Gastroesophageal sphincter (tissue), 3 donors: ENCODE results near the gene RAPGEF5.

ENCODE experiments used
- EP300 ChIP-seq: sonication (generic); formaldehyde crosslinking; IDR thresholded peaks from one replicate; pipeline ENCODE4 v1.6.1; 2017; ENCODE audit warnings: antibody characterized with exemption, mild to moderate bottlenecking
- POLR2A ChIP-seq, 2 donors: fragments of 450-650 bp; IDR thresholded peaks; one replicate each; pipeline ENCODE4 v1.6.1; 2017; ENCODE audit warnings: antibody characterized with exemption in 2 of 2, mild to moderate bottlenecking in 2 of 2, moderate library complexity in 1 of 2
- POLR2AphosphoS5 ChIP-seq: sonication (generic); formaldehyde crosslinking; IDR thresholded peaks from one replicate; pipeline ENCODE4 v1.6.1; 2017; ENCODE audit warnings: antibody characterized with exemption
- TF ChIP-seq, protein P1 (sequence below), 4 experiments: fragments of 200-600 bp in 2 of 4; fragments of 450-650 bp in 2 of 4; sonication (generic) in 1 of 4; IDR thresholded peaks; one replicate each; pipeline ENCODE4 v1.5.1; 2017 to 2019; ENCODE audit warnings: antibody characterized with exemption in 4 of 4, mild to moderate bottlenecking in 2 of 4, moderate library complexity in 2 of 4

- no peak for TF ChIP-seq POLR2AphosphoS5
- TF ChIP-seq EP300: no peak
- TF ChIP-seq, protein P1, sequence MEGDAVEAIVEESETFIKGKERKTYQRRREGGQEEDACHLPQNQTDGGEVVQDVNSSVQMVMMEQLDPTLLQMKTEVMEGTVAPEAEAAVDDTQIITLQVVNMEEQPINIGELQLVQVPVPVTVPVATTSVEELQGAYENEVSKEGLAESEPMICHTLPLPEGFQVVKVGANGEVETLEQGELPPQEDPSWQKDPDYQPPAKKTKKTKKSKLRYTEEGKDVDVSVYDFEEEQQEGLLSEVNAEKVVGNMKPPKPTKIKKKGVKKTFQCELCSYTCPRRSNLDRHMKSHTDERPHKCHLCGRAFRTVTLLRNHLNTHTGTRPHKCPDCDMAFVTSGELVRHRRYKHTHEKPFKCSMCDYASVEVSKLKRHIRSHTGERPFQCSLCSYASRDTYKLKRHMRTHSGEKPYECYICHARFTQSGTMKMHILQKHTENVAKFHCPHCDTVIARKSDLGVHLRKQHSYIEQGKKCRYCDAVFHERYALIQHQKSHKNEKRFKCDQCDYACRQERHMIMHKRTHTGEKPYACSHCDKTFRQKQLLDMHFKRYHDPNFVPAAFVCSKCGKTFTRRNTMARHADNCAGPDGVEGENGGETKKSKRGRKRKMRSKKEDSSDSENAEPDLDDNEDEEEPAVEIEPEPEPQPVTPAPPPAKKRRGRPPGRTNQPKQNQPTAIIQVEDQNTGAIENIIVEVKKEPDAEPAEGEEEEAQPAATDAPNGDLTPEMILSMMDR (IDR thresholded peaks at IDR 0.05): no peak
- TF ChIP-seq POLR2A (IDR thresholded peaks at IDR 0.05): no peak
Observed at GRCh38 chr7:22219739-22220493, 137.0 kb downstream of the RAPGEF5 start.
